Measurements from ENCODE around the gene CD300E. TPM values are rescaled to one million over a fixed set of nuclear protein-coding genes. Genes with fewer than 3 reads are reported as not detected.

The CD300E gene
- total RNA-seq, 4 donors from 2014 or later = 0.37 to 0.45 TPM; not detected in 2

DNA sequence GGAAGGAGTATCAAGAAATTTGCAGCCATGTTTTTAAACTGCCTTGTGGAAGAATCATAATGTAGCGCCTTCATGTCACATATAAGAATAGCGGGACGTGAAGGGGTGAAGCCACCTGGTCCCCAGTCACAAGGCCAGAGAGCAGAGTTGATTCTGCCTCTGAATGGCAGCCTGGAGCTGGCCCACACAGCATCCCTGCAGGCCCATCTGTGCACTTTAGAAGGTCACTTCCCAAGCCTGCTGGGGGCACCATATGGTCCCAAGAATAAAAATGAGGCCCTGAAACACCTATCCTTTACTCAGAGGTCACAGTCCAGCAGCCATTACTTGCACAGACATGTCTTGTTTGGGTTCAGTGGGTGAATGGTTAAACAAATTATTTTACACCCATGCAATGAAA, 15.0 kb downstream of the CD300E start:
- peak in 1 of 2 donors; percentile 64 for DNase-seq (ENCODE audit: low spot score in 2 of 2)
- intact Hi-C loops (cut with DNase I; ENCODE audit: low total_unique reads) = no loop called here
- TF ChIP-seq, protein P1, sequence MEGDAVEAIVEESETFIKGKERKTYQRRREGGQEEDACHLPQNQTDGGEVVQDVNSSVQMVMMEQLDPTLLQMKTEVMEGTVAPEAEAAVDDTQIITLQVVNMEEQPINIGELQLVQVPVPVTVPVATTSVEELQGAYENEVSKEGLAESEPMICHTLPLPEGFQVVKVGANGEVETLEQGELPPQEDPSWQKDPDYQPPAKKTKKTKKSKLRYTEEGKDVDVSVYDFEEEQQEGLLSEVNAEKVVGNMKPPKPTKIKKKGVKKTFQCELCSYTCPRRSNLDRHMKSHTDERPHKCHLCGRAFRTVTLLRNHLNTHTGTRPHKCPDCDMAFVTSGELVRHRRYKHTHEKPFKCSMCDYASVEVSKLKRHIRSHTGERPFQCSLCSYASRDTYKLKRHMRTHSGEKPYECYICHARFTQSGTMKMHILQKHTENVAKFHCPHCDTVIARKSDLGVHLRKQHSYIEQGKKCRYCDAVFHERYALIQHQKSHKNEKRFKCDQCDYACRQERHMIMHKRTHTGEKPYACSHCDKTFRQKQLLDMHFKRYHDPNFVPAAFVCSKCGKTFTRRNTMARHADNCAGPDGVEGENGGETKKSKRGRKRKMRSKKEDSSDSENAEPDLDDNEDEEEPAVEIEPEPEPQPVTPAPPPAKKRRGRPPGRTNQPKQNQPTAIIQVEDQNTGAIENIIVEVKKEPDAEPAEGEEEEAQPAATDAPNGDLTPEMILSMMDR (IDR thresholded peaks at IDR 0.05) = no peak
- no peak for TF ChIP-seq POLR2A (IDR thresholded peaks at IDR 0.05)
- H3K4me3 ChIP-seq (ENCODE audit: low read depth, poor library complexity, severe bottlenecking) = no peak overlapping the region
- WGBS, 2 donors = 93 to 99% methylated on average over 3 of the region's 3 CpGs

DNA sequence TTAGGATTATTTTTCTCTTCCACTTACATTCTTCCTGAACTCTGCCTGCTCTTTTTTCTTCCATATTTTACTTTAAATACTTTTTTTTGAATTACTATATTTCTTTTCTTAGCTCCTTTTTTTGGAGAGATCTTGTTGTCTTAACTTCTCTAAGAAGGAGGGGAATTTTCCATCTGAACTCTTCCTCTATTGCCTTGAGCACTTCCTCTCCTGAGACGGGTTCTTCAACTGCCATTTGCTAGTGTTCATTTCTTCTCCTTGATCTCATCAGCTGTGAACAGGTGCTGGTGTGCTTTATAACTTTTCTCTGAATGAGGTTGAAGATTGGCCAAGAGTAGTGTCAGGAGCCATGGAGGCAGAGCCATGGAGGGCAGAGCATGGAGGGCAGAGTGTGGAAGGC, 16.3 kb downstream of the CD300E start:
- intact Hi-C loops (cut with DNase I; ENCODE audit: low total_unique reads) = no loop called here
- H3K4me3 ChIP-seq (ENCODE audit: low read depth, poor library complexity, severe bottlenecking) = no peak overlapping the region
- WGBS, 2 donors = 41 to 42% methylated on average over 1 of the region's 1 CpG
- no peak for TF ChIP-seq POLR2A (IDR thresholded peaks at IDR 0.05)
- TF ChIP-seq, protein P1 (IDR thresholded peaks at IDR 0.05) = no peak
- no peak for DNase-seq (ENCODE audit: low spot score in 2 of 2)

DNA sequence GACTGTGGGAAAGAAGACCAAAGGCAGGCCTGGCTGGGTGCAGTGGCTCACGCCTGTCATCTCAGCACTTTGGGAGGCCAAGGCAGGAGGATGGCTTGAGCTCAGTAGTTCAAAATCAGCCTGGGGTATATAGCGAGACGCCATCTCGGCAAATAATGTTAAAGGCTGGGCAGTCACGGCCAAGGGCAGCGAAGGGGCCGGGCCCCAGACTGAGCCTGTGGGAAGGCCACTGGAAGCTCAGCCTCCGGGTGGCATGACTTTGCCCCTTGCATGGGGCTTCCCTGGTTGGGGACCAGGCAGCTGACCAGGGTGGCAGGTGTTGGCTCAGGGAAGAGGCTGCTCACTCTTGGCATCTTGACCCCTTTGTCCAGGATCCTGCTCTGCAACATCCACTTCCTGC, 17.5 kb downstream of the CD300E start:
- peak in 1 of 2 donors; percentile 82 for DNase-seq (ENCODE audit: low spot score in 2 of 2)
- TF ChIP-seq, protein P1 (IDR thresholded peaks at IDR 0.05) = no peak
- no peak for TF ChIP-seq POLR2A (IDR thresholded peaks at IDR 0.05)
- WGBS, 2 donors = 87 to 88% methylated on average over 8 of the region's 8 CpGs
- intact Hi-C loops (cut with DNase I; ENCODE audit: low total_unique reads) = no loop called here
- H3K4me3 ChIP-seq (ENCODE audit: low read depth, poor library complexity, severe bottlenecking) = no peak overlapping the region

DNA sequence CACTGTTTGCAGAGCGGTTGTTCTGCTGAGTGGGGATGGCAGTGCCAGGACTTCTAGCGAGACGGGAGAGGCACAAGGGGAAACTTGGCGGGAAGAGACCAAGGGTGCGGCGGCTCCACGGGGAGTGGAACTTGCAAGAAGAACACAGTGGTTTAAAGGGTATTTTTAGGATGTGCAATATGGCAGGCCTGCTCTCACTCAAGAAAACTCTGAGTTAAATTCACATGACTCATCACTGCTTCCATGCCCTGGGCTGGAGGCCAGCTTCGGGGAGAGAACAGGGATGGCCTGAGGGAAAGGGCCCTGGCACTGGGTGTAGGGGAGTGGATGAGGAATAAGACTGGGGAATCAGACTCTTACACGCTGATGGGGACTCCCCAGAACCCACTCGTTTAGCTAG, 18.2 kb downstream of the CD300E start:
- DNase-seq (ENCODE audit: low spot score in 2 of 2) = peak; percentile 76 to 93
- TF ChIP-seq, protein P1 (IDR thresholded peaks at IDR 0.05) = no peak
- no peak for TF ChIP-seq POLR2A (IDR thresholded peaks at IDR 0.05)
- intact Hi-C loops (cut with DNase I; ENCODE audit: low total_unique reads) = no loop called here
- WGBS, 2 donors = 16 to 27% methylated on average over 10 of the region's 10 CpGs
- H3K4me3 ChIP-seq (ENCODE audit: low read depth, poor library complexity, severe bottlenecking) = no peak overlapping the region

DNA sequence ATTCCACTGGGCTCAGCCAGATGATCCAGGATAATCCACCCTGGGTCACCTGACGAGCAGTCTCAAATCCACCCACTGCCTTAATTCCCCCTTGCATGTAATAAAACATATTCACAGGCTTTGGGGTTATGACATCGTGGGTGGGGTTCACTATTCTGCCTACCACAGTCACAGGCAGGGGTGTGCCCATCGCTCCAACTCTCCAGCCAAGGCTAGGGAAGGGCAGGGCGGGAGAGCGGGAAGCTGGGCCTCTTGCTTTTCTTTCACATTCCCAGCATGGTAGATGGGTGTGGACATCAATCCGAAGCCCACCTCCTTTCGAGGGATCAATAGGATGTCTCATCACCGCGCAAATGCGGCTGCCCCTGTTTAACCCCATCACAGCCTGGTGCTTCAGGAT, 18.8 kb downstream of the CD300E start:
- WGBS, 2 donors = 36 to 44% methylated on average over 10 of the region's 10 CpGs
- H3K4me3 ChIP-seq (ENCODE audit: low read depth, poor library complexity, severe bottlenecking) = no peak overlapping the region
- TF ChIP-seq POLR2A (IDR thresholded peaks at IDR 0.05) = no peak
- TF ChIP-seq, protein P1 (IDR thresholded peaks at IDR 0.05) = no peak
- DNase-seq (ENCODE audit: low spot score in 2 of 2) = no peak
- intact Hi-C loops (cut with DNase I; ENCODE audit: low total_unique reads) = no loop called here

DNA sequence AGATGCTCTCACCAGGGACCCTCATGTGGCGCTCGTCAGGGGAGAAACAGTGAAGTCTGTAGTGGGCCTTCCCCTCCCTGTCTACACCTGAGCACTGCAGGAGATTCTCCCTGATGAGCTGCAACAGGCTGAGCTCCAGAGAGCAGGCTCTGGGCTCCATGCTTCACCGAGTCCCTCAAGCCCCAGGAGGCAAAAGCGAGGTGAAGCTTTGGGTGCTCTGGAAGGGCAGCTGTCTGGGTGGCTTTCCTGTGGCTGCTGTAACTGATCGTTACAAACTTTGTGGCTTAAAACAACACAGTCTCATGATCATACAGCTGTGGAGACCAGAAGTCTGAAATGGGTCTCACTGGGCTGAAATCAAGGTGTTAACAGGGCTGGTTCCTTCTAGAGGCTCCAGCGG, 19.3 kb downstream of the CD300E start:
- intact Hi-C loops (cut with DNase I; ENCODE audit: low total_unique reads) = no loop called here
- DNase-seq (ENCODE audit: low spot score in 2 of 2) = no peak
- TF ChIP-seq, protein P1 (IDR thresholded peaks at IDR 0.05) = no peak
- TF ChIP-seq POLR2A (IDR thresholded peaks at IDR 0.05) = no peak
- WGBS, 2 donors = 91 to 92% methylated on average over 6 of the region's 6 CpGs
- no peak overlapping the region for H3K4me3 ChIP-seq (ENCODE audit: low read depth, poor library complexity, severe bottlenecking)

Measured in lower leg skin (tissue), 4 donors.